C4-2B (cell line): ENCODE data around the gene RIMKLB.

Experiments used
- CTCF ChIP-seq: fragments of 450-650 bp; conservative IDR thresholded peaks from 2 replicates; pipeline ENCODE4 v1.5.1; 2017; ENCODE audit warnings: mild to moderate bottlenecking
- ZFX ChIP-seq: fragments of 450-650 bp; IDR thresholded peaks from 2 replicates; pipeline ENCODE4 v1.6.1; 2017

GRCh38 chr12:8829621-8830020 is 131.8 kb downstream of the RIMKLB start:
- TF ChIP-seq CTCF (no peak), ZFX (no peak)
